GM12874 (cell line): ENCODE measurements around the gene TGM1.

ENCODE experiments used
- CTCF ChIP-seq: IDR thresholded peaks from 2 replicates; pipeline ENCODE4 v1.5.1; 2011; ENCODE audit warnings: low read depth, mild to moderate bottlenecking, control low read depth, low read length, moderate library complexity; ENCODE audit not compliant: insufficient read depth

Gene TGM1

DNA sequence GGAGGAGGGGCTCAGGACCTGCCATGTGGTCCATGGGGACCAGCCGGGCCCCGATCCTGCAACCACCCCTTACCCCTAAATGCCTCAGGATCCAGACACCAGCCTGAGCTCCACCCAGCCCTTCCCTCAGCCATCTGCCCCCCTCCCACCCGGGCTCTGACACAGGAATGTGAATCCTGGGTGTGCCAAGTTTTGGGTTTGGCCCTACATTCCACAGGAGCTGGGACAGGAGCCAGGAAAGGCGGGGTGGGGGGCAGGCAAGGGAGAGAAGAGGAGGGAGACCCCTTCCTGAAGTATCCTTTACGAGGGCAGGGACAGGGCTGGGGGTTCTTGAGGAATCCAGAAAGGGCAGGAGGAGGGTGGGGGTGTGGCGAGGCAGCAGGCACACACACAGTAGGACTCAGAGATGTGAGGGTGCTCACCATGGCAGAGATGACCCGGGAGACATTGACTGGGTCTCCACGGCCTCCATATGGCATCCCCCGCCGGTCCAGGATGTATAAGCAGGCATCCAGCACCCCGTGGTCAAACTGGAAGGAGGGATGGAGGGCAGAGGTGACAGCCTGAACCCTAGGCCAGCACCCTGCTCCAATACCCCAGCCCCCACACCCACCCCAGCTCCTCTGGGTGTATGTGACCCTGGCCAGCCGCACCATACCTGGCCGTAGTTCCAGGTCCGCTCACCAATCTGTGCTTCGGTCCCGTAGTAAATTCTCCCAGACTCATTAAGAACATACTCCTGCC, 3.5 kb downstream of the TGM1 start:
- TF ChIP-seq CTCF = no peak

- no peak for TF ChIP-seq CTCF
Observed at GRCh38 chr14:24258548-24259265, 4.3 kb downstream of the TGM1 start.

DNA sequence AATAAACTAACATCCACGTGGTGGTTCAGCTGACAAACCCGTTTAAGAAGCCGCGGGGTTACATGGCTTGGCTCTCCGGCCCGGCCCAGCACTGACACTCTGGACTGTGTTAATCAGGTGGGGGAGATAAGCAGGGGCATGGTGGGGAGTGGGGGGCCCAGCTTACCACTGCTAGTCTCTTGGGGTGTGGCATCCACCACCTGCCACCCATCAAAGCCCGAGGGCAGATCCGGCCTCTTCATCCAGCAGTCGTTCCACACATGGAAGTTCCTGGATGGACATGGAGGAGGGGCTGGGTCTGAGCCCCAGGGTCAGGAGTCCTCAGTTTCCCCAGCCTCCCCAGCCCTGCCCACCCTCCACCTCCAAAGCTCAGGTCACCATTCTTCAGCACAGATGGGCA, 4.9 kb downstream of the TGM1 start:
- TF ChIP-seq CTCF = no peak

DNA sequence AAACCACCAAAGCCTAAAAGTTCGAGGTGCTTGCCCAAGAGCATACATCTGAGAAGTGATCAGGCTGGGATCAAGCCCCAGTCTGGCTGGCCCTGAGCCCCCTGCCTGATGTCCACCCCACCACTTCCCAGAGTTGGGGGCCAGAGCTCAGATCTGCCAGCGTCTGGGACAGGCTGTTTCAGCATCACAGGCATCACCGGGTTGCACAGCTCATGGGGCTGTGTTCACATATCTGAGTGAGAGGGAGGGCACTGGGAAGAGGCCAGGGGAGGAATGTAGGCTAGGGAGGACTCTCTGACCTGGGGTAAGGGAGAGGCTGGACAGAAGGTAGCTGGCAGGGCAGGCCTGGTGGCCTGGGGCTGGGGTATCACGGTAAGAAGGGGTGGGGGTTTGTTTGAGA, 6.0 kb downstream of the TGM1 start:
- no peak for TF ChIP-seq CTCF

DNA sequence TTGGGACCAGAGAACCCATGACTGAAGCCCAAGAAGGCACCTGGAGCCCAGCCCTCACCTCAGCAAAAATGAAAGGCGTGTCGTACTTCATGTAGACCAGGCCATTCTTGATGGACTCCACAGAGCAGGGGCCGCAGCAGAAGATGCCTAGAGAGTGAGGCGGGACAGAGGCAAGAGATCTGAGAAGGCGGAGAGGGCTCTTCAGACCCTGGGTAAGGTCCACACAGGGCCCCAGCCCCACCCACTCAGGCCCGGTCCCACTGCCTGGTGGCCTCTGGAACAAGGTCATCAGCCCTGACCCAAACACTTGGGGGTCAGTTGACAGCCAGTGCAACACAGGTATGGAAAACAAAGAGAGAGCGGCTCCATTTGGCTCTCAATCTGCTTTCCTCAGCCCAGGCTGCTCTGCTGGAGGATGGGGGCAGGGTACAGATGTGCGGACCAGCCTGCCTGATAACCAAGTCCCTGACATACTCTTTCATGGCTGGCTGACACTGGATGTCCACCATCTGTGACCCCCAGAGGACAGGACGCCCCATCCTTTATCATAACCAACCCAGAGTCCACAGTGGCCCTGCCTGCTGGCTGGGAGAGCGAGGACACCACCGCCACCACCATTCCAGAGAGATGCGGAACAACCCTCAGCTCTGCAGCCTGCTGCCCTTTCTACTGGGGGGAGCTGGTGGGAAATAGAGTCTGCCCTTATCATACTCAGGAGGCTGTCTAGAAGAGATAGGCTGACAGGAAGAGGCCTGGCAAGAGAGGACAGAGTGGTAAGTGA, 6.9 kb downstream of the TGM1 start:
- no peak for TF ChIP-seq CTCF

- TF ChIP-seq CTCF = no peak
Observed at GRCh38 chr14:24255438-24255837, 7.5 kb downstream of the TGM1 start.
